B cell (primary cell): ENCODE measurements around the gene ISM1. TPM values are rescaled to one million over a fixed set of nuclear protein-coding genes. Genes with fewer than 3 reads are reported as not detected.

Experiments
- ATAC-seq: fragments of 200-7000 bp; cut with Tn5 transposase; one replicate; pipeline ENCODE4 v1.10.0; 2021; ENCODE audit warnings: low read depth, mild to moderate bottlenecking, moderate number of reproducible peaks, moderate library complexity
- CTCF ChIA-PET: fragments of 350-600 bp; sonication (Branson Sonifier 250); formaldehyde crosslinking; loops from one replicate; lab custom pipeline; 2021; ENCODE audit warnings: antibody characterized with exemption, inconsistent platforms; lab: Charles Lee
- POLR2A ChIA-PET: fragments of 350-600 bp; sonication (Branson Sonifier 250); formaldehyde crosslinking; loops from one replicate; lab custom pipeline; 2021; ENCODE audit warnings: antibody characterized with exemption; lab: Charles Lee
- DNase-seq: peaks from one replicate; pipeline ENCODE4 v3.0.0; 2013
- H2AFZ ChIP-seq: 2 replicates; pipeline ENCODE4 v1.6.1; 2012; ENCODE audit warnings: mild to moderate bottlenecking, low read depth, low read length; ENCODE audit not compliant: insufficient read depth, poor library complexity, severe bottlenecking
- H3K27ac ChIP-seq, 2 donors: 1 replicate in 1 of 2; 2 replicates in 1 of 2; pipeline ENCODE4 v1.5.1; 2012 to 2013; ENCODE audit warnings: low read length in 2 of 2, mild to moderate bottlenecking in 2 of 2, moderate library complexity in 1 of 2
- H3K27me3 ChIP-seq, 4 experiments: fragments of 200-600 bp in 1 of 4; sonication (generic) in 1 of 4; replicated peaks in 1 of 4; 1 replicate in 2 of 4; 2 replicates in 2 of 4; pipeline versions ENCODE4 v1.6.1 to v1.7.0; 2013 to 2016; ENCODE audit warnings: low read length in 3 of 4, mild to moderate bottlenecking in 2 of 4, mixed read lengths in 1 of 4, moderate library complexity in 1 of 4; ENCODE audit not compliant: insufficient read depth in 4 of 4, control insufficient read depth in 3 of 4; ENCODE audit errors: control extremely low read depth in 1 of 4
- H3K36me3 ChIP-seq, 2 experiments: replicated peaks in 1 of 2; 1 replicate in 1 of 2; 2 replicates in 1 of 2; pipeline versions ENCODE4 v1.6.1 to v1.7.1; 2013; ENCODE audit warnings: low read length in 1 of 2; ENCODE audit not compliant: insufficient read depth in 2 of 2, control insufficient read depth in 1 of 2; ENCODE audit errors: control extremely low read depth in 1 of 2, extremely low read depth in 1 of 2
- H3K4me1 ChIP-seq, 2 donors: fragments of 200-600 bp in 1 of 2; sonication (generic) in 1 of 2; 1 replicate in 1 of 2; 2 replicates in 1 of 2; pipeline versions ENCODE4 v1.5.1 to v1.6.1; 2013 to 2017; ENCODE audit warnings: low read length in 2 of 2; ENCODE audit not compliant: control insufficient read depth in 2 of 2, insufficient read depth in 2 of 2
- H3K4me2 ChIP-seq: replicated peaks from 2 replicates; pipeline ENCODE3; 2012; ENCODE audit warnings: mild to moderate bottlenecking, low read depth, low read length; ENCODE audit not compliant: poor library complexity, severe bottlenecking
- H3K4me3 ChIP-seq, 5 experiments: fragments of 200-600 bp in 1 of 5; sonication (generic) in 1 of 5; 1 replicate in 3 of 5; 2 replicates in 2 of 5; pipeline versions ENCODE4 v1.5.1 to v1.7.0; 2011 to 2016; ENCODE audit warnings: low read length in 4 of 5, mild to moderate bottlenecking in 4 of 5, low read depth in 2 of 5, control low read depth in 1 of 5, moderate library complexity in 1 of 5; ENCODE audit not compliant: insufficient read depth in 1 of 5; ENCODE audit errors: control extremely low read depth in 1 of 5, extremely low read depth in 1 of 5
- H3K79me2 ChIP-seq: fragments of 200-600 bp; sonication (generic); one replicate; pipeline ENCODE4 v1.6.0; 2016; ENCODE audit warnings: low read length; ENCODE audit not compliant: control insufficient read depth, insufficient read depth
- H3K9ac ChIP-seq: fragments of 200-600 bp; sonication (generic); 2 replicates; pipeline ENCODE4 v1.6.1; 2017; ENCODE audit warnings: mild to moderate bottlenecking, low read length, moderate library complexity
- H3K9me3 ChIP-seq, 3 donors: one replicate each; pipeline versions ENCODE4 v1.6.1 to v1.7.1; 2013; ENCODE audit warnings: low read length in 2 of 3; ENCODE audit not compliant: control insufficient read depth in 2 of 3, insufficient read depth in 1 of 3; ENCODE audit errors: control extremely low read depth in 1 of 3
- H4K20me1 ChIP-seq: 2 replicates; pipeline ENCODE4 v1.6.0; 2012; ENCODE audit warnings: mild to moderate bottlenecking, low read length; ENCODE audit not compliant: insufficient read depth, control insufficient read depth, poor library complexity, severe bottlenecking
- H3K27ac Mint-ChIP-seq: one replicate; pipeline ENCODE4 v1.8.0; 2021; ENCODE audit warnings: mixed read lengths
- H3K27me3 Mint-ChIP-seq: one replicate; pipeline ENCODE4 v1.8.0; 2021; ENCODE audit warnings: mixed read lengths
- H3K4me1 Mint-ChIP-seq: one replicate; pipeline ENCODE4 v1.8.0; 2021; ENCODE audit warnings: mixed read lengths
- H3K4me3 Mint-ChIP-seq: one replicate; pipeline ENCODE4 v1.8.0; 2021; ENCODE audit warnings: mixed read lengths
- H3K9me3 Mint-ChIP-seq: one replicate; pipeline ENCODE4 v1.8.0; 2022; ENCODE audit warnings: mixed read lengths; ENCODE audit not compliant: insufficient read depth
- CTCF ChIP-seq: fragments of 200-600 bp; IDR thresholded peaks from one replicate; pipeline ENCODE4 v1.8.0; 2022; ENCODE audit warnings: antibody characterized with exemption, mild to moderate bottlenecking
- EZH2 ChIP-seq: IDR thresholded peaks from 2 replicates; pipeline ENCODE4 v1.6.1; 2012; ENCODE audit warnings: borderline replicate concordance, low read depth, mild to moderate bottlenecking, moderate library complexity, low read length; ENCODE audit not compliant: insufficient read depth, poor library complexity, severe bottlenecking
- WGBS: methylation state at CpG from one replicate; pipeline ENCODE4 v1.1.5; 2013; ENCODE audit warnings: missing lambda C conversion rate; ENCODE audit not compliant: insufficient coverage; 5-methylcytosine and 5-hydroxymethylcytosine counted together
- intact Hi-C: fragments of 100-400 bp; cut with micrococcal nuclease; formaldehyde crosslinking; loops from one replicate; pipeline ENCODE4 v1.10.0; 2022
- polyA plus RNA-seq: library from polyadenylated mRNA; depleted of rRNA; stranded (reverse); fragments of >200 nt; gene quantifications from 2 replicates; pipeline ENCODE4 v1.2.3, GENCODE V29; 2012
- total RNA-seq, 2 donors: library from RNA; stranded (reverse); fragments of 120-200 nt in 1 of 2; gene quantifications; 1 replicate in 1 of 2; 2 replicates in 1 of 2; pipeline versions ENCODE4 v1.2.3 to v1.2.4, GENCODE V29; 2013 to 2022

ISM1 gene
- total and polyA plus RNA-seq, 2 donors (not counting 1 experiment from before 2014, with no cell fraction given) = not detected

GRCh38 chr20:13236990-13237720 lies 16.1 kb downstream of the ISM1 start:
- no peaks in the 10 kb centered on the region for H3K36me3 ChIP-seq
- peaks cover 16% of the 10 kb centered on the region for H3K27me3 Mint-ChIP-seq
- H3K79me2 ChIP-seq = no peaks in the 10 kb centered on the region
- ChIA-PET POLR2A (no interaction called here), CTCF (no interaction called here)
- H3K4me3 ChIP-seq = no peak overlapping the region
- H2AFZ ChIP-seq = no peak overlapping the region
- TF ChIP-seq EZH2 (no peak), CTCF (no peak)
- ATAC-seq (no peak), DNase-seq (no peak)
- peaks cover 0 to 2% (median 0%) of the 10 kb centered on the region in 3 donors for H3K9me3 ChIP-seq
- no peak overlapping the region for H3K9ac ChIP-seq
- no peaks in the 10 kb centered on the region for H3K9me3 Mint-ChIP-seq
- H3K27ac Mint-ChIP-seq = no peak overlapping the region
- no peak overlapping the region for H3K4me2 ChIP-seq
- H4K20me1 ChIP-seq = no peaks in the 10 kb centered on the region
- H3K27me3 ChIP-seq = no peaks in the 10 kb centered on the region
- H3K27ac ChIP-seq = no peak overlapping the region
- H3K4me1 ChIP-seq = no peaks in the 10 kb centered on the region
- intact Hi-C loops = no loop called here
- no peaks in the 10 kb centered on the region for H3K4me1 Mint-ChIP-seq
- no peak overlapping the region for H3K4me3 Mint-ChIP-seq
- no CpG with 5 or more reads among the region's 1 CpG for WGBS

DNA sequence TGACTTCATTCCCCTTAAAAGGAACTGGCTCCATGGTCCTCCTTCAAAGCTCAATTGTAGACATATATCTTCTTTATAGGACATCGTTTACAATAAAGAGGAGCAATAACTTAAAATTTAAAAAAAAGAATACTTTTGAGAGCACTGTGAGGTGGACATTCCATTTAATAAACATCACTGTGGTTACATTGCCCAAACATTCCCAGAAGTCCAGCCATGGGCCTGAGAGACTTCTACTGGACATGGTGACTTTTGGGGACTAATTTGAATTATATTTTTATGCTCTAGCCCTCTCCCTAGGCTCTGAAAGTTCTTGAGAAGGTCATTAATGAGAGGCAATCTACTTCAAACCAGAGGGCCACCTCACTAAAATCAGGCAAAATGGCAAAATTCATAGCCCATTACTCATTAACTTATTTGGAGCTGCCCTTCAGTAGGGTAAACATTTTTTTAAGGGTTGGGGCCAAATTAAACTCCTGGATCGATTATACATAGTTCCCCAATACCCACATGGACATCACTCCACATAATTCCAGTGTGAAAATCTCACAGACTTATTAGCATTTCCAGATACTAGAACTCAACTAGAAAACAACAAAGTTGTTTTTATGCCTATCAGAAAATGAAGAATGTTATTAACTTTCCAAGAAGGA lies 17.1 kb downstream of the ISM1 start:
- no peaks in the 10 kb centered on the region for H3K36me3 ChIP-seq
- no peak overlapping the region for H3K4me2 ChIP-seq
- H2AFZ ChIP-seq = no peak overlapping the region
- ChIA-PET POLR2A (no interaction called here), CTCF (no interaction called here)
- DNase-seq (no peak), ATAC-seq (no peak)
- no peaks in the 10 kb centered on the region for H3K9me3 Mint-ChIP-seq
- H3K9ac ChIP-seq = no peak overlapping the region
- H3K4me3 Mint-ChIP-seq = no peak overlapping the region
- no peak overlapping the region for H3K27ac ChIP-seq
- intact Hi-C loops = no loop called here
- TF ChIP-seq EZH2 (no peak), CTCF (no peak)
- WGBS = no CpG with 5 or more reads among the region's 2 CpGs
- no peaks in the 10 kb centered on the region for H3K27me3 ChIP-seq
- H3K9me3 ChIP-seq = no peaks in the 10 kb centered on the region
- H3K79me2 ChIP-seq = no peaks in the 10 kb centered on the region
- H3K27me3 Mint-ChIP-seq = peaks cover 6% of the 10 kb centered on the region
- H3K4me3 ChIP-seq = no peak overlapping the region
- H3K27ac Mint-ChIP-seq = no peak overlapping the region
- no peaks in the 10 kb centered on the region for H3K4me1 Mint-ChIP-seq
- no peaks in the 10 kb centered on the region for H3K4me1 ChIP-seq
- H4K20me1 ChIP-seq = no peaks in the 10 kb centered on the region
